K562 (cell line): Measurements from ENCODE around the gene FIS1. TPM values are rescaled to one million over a fixed set of nuclear protein-coding genes. Genes with fewer than 3 reads are reported as not detected.
A peak's percentile ranks its signal among the peaks of the same experiment; 100 is the strongest.

Experiments
- E2F3 ChIP-seq: fragments of 250-450 bp; sonication (Bioruptor Pico); IDR thresholded peaks from 2 replicates; pipeline ENCODE4 v1.4.0; 2020; ENCODE audit warnings: mild to moderate bottlenecking
- E4F1 ChIP-seq: fragments of 250-450 bp; sonication (Bioruptor Pico); IDR thresholded peaks from 2 replicates; pipeline ENCODE4 v1.5.0; 2021; ENCODE audit warnings: mild to moderate bottlenecking, borderline replicate concordance
- ELK1 ChIP-seq: sonication (generic); formaldehyde crosslinking; IDR thresholded peaks from 2 replicates; pipeline ENCODE4 v1.8.1; 2022; ENCODE audit warnings: missing genetic modification reagents
- ESRRB ChIP-seq: fragments of 250-450 bp; sonication (Bioruptor Pico); IDR thresholded peaks from 2 replicates; pipeline ENCODE4 v1.5.0; 2020; ENCODE audit warnings: mild to moderate bottlenecking, moderate library complexity, borderline replicate concordance
- FOSL1 ChIP-seq: fragments of 200-800 bp; sonication (Bioruptor generic); conservative IDR thresholded peaks from 2 replicates; pipeline ENCODE4 v1.6.1; 2016; ENCODE audit warnings: missing genetic modification characterization, missing compliant biosample characterization
- HDGF ChIP-seq: fragments of 450-650 bp; IDR thresholded peaks from 2 replicates; pipeline ENCODE4 v1.6.1; 2016
- JUN ChIP-seq, 2 experiments: sonication (generic) in 1 of 2; formaldehyde crosslinking in 1 of 2; IDR thresholded peaks; 2 replicates each; pipeline versions ENCODE4 v1.6.1 to v1.8.0; 2012 to 2022; ENCODE audit warnings: borderline replicate concordance in 2 of 2, mild to moderate bottlenecking in 2 of 2, improper control_type of control experiment in 1 of 2, low read depth in 1 of 2, low read length in 1 of 2, missing genetic modification reagents in 1 of 2
- KLF1 ChIP-seq: fragments of 450-650 bp; IDR thresholded peaks from 2 replicates; pipeline ENCODE4 v1.6.1; 2016; ENCODE audit warnings: missing genetic modification characterization, missing compliant biosample characterization
- L3MBTL2 ChIP-seq: fragments of 450-650 bp; IDR thresholded peaks from 2 replicates; pipeline ENCODE4 v1.6.1; 2016; ENCODE audit warnings: mild to moderate bottlenecking, moderate library complexity
- MTA3 ChIP-seq: fragments of 450-650 bp; formaldehyde crosslinking; IDR thresholded peaks from 2 replicates; pipeline ENCODE4 v1.6.1; 2017; ENCODE audit warnings: mild to moderate bottlenecking, borderline replicate concordance
- RERE ChIP-seq: sonication (generic); formaldehyde crosslinking; IDR thresholded peaks from 2 replicates; pipeline ENCODE4 v1.8.0; 2023; ENCODE audit warnings: missing genetic modification reagents, mild to moderate bottlenecking, borderline replicate concordance
- THRAP3 ChIP-seq: fragments of 450-650 bp; IDR thresholded peaks from 2 replicates; pipeline ENCODE4 v1.6.1; 2016; ENCODE audit warnings: mild to moderate bottlenecking, inconsistent platforms, borderline replicate concordance
- ZNF140 ChIP-seq: fragments of 250-450 bp; sonication (Bioruptor Pico); IDR thresholded peaks from 2 replicates; pipeline ENCODE4 v1.8.0; 2021; ENCODE audit warnings: moderate library complexity, mild to moderate bottlenecking, inconsistent platforms
- ZNF224 ChIP-seq: sonication (generic); formaldehyde crosslinking; IDR thresholded peaks from 2 replicates; pipeline ENCODE4 v1.8.0; 2022; ENCODE audit warnings: mild to moderate bottlenecking, missing genetic modification reagents
- ZNF507 ChIP-seq: conservative IDR thresholded peaks from 2 replicates; pipeline ENCODE4 v1.6.1; 2017; ENCODE audit warnings: missing genetic modification characterization, missing compliant biosample characterization
- polyA plus RNA-seq, 8 experiments: library from polyadenylated mRNA; depleted of rRNA in 4 of 8; stranded (reverse) in 5 of 8; unstranded in 3 of 8; fragments of >200 nt; fragmentation: Nextera tagmentation in 2 of 8; fragmentation: Illumina TruSeq in 1 of 8; extraction: Ambion mirVana in 2 of 8; extraction: Trizol in 1 of 8; gene quantifications; 2 replicates each; pipeline versions ENCODE4 v1.2.1 to v1.2.3, GENCODE V29; 2011 to 2014; ENCODE audit warnings: inconsistent platforms in 1 of 8, missing spikeins in 1 of 8
- total RNA-seq, 7 experiments: library from RNA; depleted of rRNA in 6 of 7; stranded (reverse); fragments of >200 nt in 6 of 7; fragmentation: Illumina TruSeq in 2 of 7; extraction: Trizol in 2 of 7; gene quantifications; 2 replicates each; pipeline versions ENCODE4 v1.2.1 to v1.2.3, GENCODE V29; 2011 to 2021; ENCODE audit warnings: low replicate concordance in 1 of 7
- TF ChIP-seq, protein P1 (sequence below): fragments of 450-650 bp; IDR thresholded peaks from 2 replicates; pipeline ENCODE4 v1.6.1; 2016; ENCODE audit warnings: borderline replicate concordance

Gene FIS1
- total and polyA plus RNA-seq, 9 of the 15 experiments (the other 6 are each of a cell fraction or from before 2014, with no cell fraction given): 86.0 to 257 (median 144) TPM

- TF ChIP-seq HDGF: peak; percentile 48; the same call in 1 of the 2 replicates
- TF ChIP-seq THRAP3: no peak
- TF ChIP-seq JUN (IDR thresholded peaks at IDR 0.05; ENCODE audit: borderline replicate concordance, low read depth, low read length): peak; percentile 46; the same call in 1 of the 2 replicates
- TF ChIP-seq JUN (CRISPR knock-in tag; IDR thresholded peaks at IDR 0.05; ENCODE audit: borderline replicate concordance): peak; percentile 31; the same call in 1 of the 2 replicates
- TF ChIP-seq, protein P1, sequence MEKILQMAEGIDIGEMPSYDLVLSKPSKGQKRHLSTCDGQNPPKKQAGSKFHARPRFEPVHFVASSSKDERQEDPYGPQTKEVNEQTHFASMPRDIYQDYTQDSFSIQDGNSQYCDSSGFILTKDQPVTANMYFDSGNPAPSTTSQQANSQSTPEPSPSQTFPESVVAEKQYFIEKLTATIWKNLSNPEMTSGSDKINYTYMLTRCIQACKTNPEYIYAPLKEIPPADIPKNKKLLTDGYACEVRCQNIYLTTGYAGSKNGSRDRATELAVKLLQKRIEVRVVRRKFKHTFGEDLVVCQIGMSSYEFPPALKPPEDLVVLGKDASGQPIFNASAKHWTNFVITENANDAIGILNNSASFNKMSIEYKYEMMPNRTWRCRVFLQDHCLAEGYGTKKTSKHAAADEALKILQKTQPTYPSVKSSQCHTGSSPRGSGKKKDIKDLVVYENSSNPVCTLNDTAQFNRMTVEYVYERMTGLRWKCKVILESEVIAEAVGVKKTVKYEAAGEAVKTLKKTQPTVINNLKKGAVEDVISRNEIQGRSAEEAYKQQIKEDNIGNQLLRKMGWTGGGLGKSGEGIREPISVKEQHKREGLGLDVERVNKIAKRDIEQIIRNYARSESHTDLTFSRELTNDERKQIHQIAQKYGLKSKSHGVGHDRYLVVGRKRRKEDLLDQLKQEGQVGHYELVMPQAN: peak; percentile 96
- no peak for TF ChIP-seq E2F3 (CRISPR knock-in tag)
- TF ChIP-seq E4F1 (CRISPR knock-in tag): no peak
- peak; percentile 54 for TF ChIP-seq KLF1
- peak; percentile 76 for TF ChIP-seq MTA3
- no peak for TF ChIP-seq ESRRB (CRISPR knock-in tag)
- peak; percentile 93 for TF ChIP-seq L3MBTL2
- peak; percentile 34; the same call in 1 of the 2 replicates for TF ChIP-seq FOSL1 (tag)
- TF ChIP-seq RERE (CRISPR knock-in tag): no peak
- TF ChIP-seq ELK1 (CRISPR knock-in tag): no peak
- no peak for TF ChIP-seq ZNF507
- no peak for TF ChIP-seq ZNF224 (CRISPR knock-in tag)
- TF ChIP-seq ZNF140 (CRISPR knock-in tag): no peak
Observed at GRCh38 chr7:101244375-101245146, at the start of gene FIS1 (continued).
